ENCODE data around the gene KDM4D.

DNA sequence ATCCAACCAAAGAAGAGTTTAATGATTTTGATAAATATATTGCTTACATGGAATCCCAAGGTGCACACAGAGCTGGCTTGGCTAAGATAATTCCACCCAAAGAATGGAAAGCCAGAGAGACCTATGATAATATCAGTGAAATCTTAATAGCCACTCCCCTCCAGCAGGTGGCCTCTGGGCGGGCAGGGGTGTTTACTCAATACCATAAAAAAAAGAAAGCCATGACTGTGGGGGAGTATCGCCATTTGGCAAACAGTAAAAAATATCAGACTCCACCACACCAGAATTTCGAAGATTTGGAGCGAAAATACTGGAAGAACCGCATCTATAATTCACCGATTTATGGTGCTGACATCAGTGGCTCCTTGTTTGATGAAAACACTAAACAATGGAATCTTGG, 23.9 kb downstream of the KDM4D start:
- no peak for TF ChIP-seq POLR2A (IDR thresholded peaks at IDR 0.05)
- no peak for TF ChIP-seq CTCF (IDR thresholded peaks at IDR 0.05)
- no peak for TF ChIP-seq POLR2AphosphoS5 (IDR thresholded peaks at IDR 0.05)
- no peak for TF ChIP-seq EP300 (IDR thresholded peaks at IDR 0.05)
